WTC11 (cell line): ENCODE results near the gene SAMD4A. TPM values are rescaled to one million over a fixed set of nuclear protein-coding genes. Genes with fewer than 3 reads are reported as not detected.

Experiments
- ATAC-seq: fragments of 200-7000 bp; cut with Tn5 transposase; 2 replicates; pipeline ENCODE4 v1.10.0; 2021; ENCODE audit warnings: mild to moderate bottlenecking, moderate library complexity
- CTCF ChIA-PET: fragments of 300-600 bp; sonication (Branson Sonifier 250); formaldehyde crosslinking; loops from one replicate; lab custom pipeline; 2021; ENCODE audit warnings: antibody characterized with exemption; lab: Charles Lee
- POLR2A ChIA-PET: fragments of 350-600 bp; sonication (Branson Sonifier 250); formaldehyde crosslinking; loops from one replicate; lab custom pipeline; 2021; ENCODE audit warnings: antibody characterized with exemption; lab: Charles Lee
- DNase-seq: peaks from one replicate; pipeline ENCODE4 v3.0.0; 2021; ENCODE audit warnings: low spot score
- H3K27ac Mint-ChIP-seq: 2 replicates; pipeline ENCODE4 v1.8.0; 2021; ENCODE audit warnings: mixed read lengths
- H3K27me3 Mint-ChIP-seq: 2 replicates; pipeline ENCODE4 v1.8.0; 2021; ENCODE audit warnings: low read depth, mild to moderate bottlenecking, moderate library complexity, mixed read lengths
- H3K36me3 Mint-ChIP-seq: 2 replicates; pipeline ENCODE4 v1.8.0; 2021; ENCODE audit warnings: mixed read lengths
- H3K4me1 Mint-ChIP-seq: 2 replicates; pipeline ENCODE4 v1.8.0; 2022; ENCODE audit warnings: mixed read lengths
- H3K4me3 Mint-ChIP-seq: 2 replicates; pipeline ENCODE4 v1.8.0; 2021; ENCODE audit warnings: mild to moderate bottlenecking, moderate library complexity, mixed read lengths
- H3K9me3 Mint-ChIP-seq: 2 replicates; pipeline ENCODE4 v1.8.0; 2021; ENCODE audit warnings: mixed read lengths
- OVOL2 ChIP-seq: fragments of 250-450 bp; sonication (Bioruptor Pico); IDR thresholded peaks from 2 replicates; pipeline ENCODE4 v1.9.0; 2021; ENCODE audit warnings: mild to moderate bottlenecking, borderline replicate concordance
- RORB ChIP-seq: fragments of 250-450 bp; sonication (Bioruptor Pico); IDR thresholded peaks from 2 replicates; pipeline ENCODE4 v1.9.0; 2021; ENCODE audit warnings: mild to moderate bottlenecking
- SMAD3 ChIP-seq: sonication (generic); formaldehyde crosslinking; IDR thresholded peaks from 2 replicates; pipeline ENCODE4 v1.8.0; 2022; ENCODE audit warnings: missing genetic modification reagents, mild to moderate bottlenecking, borderline replicate concordance
- ZNF416 ChIP-seq: fragments of 250-450 bp; sonication (Bioruptor Pico); IDR thresholded peaks from 2 replicates; pipeline ENCODE4 v1.9.0; 2021; ENCODE audit warnings: mild to moderate bottlenecking, inconsistent platforms
- ZNF671 ChIP-seq: fragments of 250-450 bp; sonication (Bioruptor Pico); IDR thresholded peaks from 2 replicates; pipeline ENCODE4 v1.8.0; 2021; ENCODE audit warnings: mild to moderate bottlenecking
- total RNA-seq: library from RNA; stranded (reverse); gene quantifications from 3 replicates; pipeline ENCODE4 v1.2.3, GENCODE V29; 2021
- TF ChIP-seq, protein P1 (sequence below): fragments of 250-450 bp; sonication (Bioruptor Pico); IDR thresholded peaks from 2 replicates; pipeline ENCODE4 v2.1.2; 2022; ENCODE audit warnings: mild to moderate bottlenecking, moderate library complexity
- TF ChIP-seq, protein P2 (sequence below): sonication (generic); formaldehyde crosslinking; IDR thresholded peaks from 2 replicates; pipeline ENCODE4 v1.8.0; 2022; ENCODE audit warnings: mild to moderate bottlenecking, missing genetic modification reagents
- TF ChIP-seq, protein P3 (sequence below): fragments of 250-450 bp; sonication (Bioruptor Pico); conservative IDR thresholded peaks from 2 replicates; pipeline ENCODE4 v1.9.0; 2021; ENCODE audit warnings: mild to moderate bottlenecking
- TF ChIP-seq, protein P4 (sequence below): fragments of 250-450 bp; sonication (Bioruptor Pico); IDR thresholded peaks from 2 replicates; pipeline ENCODE4 v1.9.0; 2021; ENCODE audit warnings: moderate library complexity, mild to moderate bottlenecking, inconsistent platforms, borderline replicate concordance
- TF ChIP-seq, protein P5 (sequence below): sonication (generic); formaldehyde crosslinking; IDR thresholded peaks from 2 replicates; pipeline ENCODE4 v1.8.0; 2023; ENCODE audit warnings: missing genetic modification reagents, mild to moderate bottlenecking, borderline replicate concordance
- TF ChIP-seq, protein P6 (sequence below): sonication (generic); formaldehyde crosslinking; IDR thresholded peaks from 2 replicates; pipeline ENCODE4 v1.8.0; 2022; ENCODE audit warnings: mild to moderate bottlenecking, missing genetic modification reagents
- TF ChIP-seq, protein P7 (sequence below): sonication (generic); formaldehyde crosslinking; IDR thresholded peaks from 2 replicates; pipeline ENCODE4 v1.8.1; 2023; ENCODE audit warnings: mild to moderate bottlenecking, missing genetic modification reagents, borderline replicate concordance

The SAMD4A gene
- total RNA-seq, 1 experiment from 2014 or later: 6.0 TPM

DNA sequence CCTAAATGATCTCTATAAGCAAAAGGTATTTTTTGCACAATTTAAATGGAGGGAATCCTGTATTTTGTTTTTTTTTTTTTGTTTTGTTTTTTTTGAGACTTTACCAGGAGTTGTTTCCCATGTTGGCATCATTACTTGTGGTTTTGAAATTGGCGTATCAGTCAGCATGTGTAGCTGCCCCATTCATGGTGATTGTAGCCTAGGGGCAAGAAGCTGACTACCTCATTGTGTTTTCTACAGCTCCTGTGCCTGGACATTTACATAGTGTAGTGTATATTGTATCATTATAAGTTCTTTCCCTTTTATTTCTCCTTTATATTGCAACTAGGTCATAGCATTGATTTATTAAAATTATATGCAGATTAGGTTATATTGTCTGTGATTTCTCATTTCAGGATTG is 24.5 kb downstream of the SAMD4A start:
- no peaks in the 10 kb centered on the region for H3K36me3 Mint-ChIP-seq
- H3K27ac Mint-ChIP-seq: no peak overlapping the region
- no peak overlapping the region for H3K4me3 Mint-ChIP-seq
- no peak for DNase-seq
- POLR2A ChIA-PET: no interaction called here
- H3K27me3 Mint-ChIP-seq: no peaks in the 10 kb centered on the region
- CTCF ChIA-PET: interaction anchor here (0.6 to 1.0 kb wide), 4 partner anchors 100 to 603 kb away, joined by 3 to 4 read pairs (median 4); no protein-coding TSS in a partner anchor
- no peak for ATAC-seq
- no peak for TF ChIP-seq RORB (CRISPR knock-in tag)
- TF ChIP-seq ZNF416: no peak
- TF ChIP-seq, protein P1, sequence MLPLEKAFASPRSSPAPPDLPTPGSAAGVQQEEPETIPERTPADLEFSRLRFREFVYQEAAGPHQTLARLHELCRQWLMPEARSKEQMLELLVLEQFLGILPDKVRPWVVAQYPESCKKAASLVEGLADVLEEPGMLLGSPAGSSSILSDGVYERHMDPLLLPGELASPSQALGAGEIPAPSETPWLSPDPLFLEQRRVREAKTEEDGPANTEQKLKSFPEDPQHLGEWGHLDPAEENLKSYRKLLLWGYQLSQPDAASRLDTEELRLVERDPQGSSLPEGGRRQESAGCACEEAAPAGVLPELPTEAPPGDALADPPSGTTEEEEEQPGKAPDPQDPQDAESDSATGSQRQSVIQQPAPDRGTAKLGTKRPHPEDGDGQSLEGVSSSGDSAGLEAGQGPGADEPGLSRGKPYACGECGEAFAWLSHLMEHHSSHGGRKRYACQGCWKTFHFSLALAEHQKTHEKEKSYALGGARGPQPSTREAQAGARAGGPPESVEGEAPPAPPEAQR (CRISPR knock-in tag): no peak
- TF ChIP-seq OVOL2: no peak
- TF ChIP-seq ZNF671: no peak
- TF ChIP-seq, protein P2, sequence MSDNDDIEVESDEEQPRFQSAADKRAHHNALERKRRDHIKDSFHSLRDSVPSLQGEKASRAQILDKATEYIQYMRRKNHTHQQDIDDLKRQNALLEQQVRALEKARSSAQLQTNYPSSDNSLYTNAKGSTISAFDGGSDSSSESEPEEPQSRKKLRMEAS (CRISPR knock-in tag): no peak
- no peak for TF ChIP-seq SMAD3
- TF ChIP-seq, protein P3, sequence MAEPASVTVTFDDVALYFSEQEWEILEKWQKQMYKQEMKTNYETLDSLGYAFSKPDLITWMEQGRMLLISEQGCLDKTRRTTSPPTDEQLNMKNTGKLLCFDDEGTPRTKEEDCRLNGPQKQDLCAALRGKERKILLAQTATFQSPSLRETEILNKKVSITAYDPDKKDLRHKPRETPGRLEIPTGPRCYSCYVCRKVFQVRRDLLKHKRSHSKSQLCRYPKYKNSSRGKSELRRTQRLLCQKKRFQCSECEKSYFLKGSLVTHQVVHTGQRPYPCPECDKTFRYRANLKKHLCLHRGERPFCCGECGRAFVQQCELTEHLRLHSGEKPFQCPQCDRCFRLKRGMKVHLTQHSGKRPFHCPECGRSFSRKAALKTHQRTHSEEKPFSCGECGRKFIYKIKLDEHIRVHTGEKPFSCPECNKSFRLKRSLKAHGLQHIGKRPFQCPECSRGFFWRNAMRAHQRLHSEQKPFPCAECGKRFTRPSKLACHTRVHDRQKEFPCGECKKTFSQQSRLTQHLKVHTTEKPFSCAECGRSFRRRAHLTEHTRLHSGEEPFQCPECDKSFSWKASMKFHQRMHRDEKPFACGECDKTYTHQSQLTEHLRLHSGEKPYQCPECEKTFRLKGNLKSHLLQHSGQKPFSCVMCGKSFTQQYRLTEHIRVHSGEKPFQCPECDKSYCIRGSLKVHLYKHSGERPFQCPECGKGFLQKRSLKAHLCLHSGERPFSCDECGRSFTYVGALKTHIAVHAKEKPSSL: no peak
- TF ChIP-seq, protein P4, sequence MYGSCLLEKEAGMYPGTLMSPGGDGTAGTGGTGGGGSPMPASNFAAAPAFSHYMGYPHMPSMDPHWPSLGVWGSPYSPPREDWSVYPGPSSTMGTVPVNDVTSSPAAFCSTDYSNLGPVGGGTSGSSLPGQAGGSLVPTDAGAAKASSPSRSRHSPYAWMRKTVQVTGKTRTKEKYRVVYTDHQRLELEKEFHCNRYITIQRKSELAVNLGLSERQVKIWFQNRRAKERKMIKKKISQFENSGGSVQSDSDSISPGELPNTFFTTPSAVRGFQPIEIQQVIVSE (CRISPR knock-in tag): no peak
- TF ChIP-seq, protein P5, sequence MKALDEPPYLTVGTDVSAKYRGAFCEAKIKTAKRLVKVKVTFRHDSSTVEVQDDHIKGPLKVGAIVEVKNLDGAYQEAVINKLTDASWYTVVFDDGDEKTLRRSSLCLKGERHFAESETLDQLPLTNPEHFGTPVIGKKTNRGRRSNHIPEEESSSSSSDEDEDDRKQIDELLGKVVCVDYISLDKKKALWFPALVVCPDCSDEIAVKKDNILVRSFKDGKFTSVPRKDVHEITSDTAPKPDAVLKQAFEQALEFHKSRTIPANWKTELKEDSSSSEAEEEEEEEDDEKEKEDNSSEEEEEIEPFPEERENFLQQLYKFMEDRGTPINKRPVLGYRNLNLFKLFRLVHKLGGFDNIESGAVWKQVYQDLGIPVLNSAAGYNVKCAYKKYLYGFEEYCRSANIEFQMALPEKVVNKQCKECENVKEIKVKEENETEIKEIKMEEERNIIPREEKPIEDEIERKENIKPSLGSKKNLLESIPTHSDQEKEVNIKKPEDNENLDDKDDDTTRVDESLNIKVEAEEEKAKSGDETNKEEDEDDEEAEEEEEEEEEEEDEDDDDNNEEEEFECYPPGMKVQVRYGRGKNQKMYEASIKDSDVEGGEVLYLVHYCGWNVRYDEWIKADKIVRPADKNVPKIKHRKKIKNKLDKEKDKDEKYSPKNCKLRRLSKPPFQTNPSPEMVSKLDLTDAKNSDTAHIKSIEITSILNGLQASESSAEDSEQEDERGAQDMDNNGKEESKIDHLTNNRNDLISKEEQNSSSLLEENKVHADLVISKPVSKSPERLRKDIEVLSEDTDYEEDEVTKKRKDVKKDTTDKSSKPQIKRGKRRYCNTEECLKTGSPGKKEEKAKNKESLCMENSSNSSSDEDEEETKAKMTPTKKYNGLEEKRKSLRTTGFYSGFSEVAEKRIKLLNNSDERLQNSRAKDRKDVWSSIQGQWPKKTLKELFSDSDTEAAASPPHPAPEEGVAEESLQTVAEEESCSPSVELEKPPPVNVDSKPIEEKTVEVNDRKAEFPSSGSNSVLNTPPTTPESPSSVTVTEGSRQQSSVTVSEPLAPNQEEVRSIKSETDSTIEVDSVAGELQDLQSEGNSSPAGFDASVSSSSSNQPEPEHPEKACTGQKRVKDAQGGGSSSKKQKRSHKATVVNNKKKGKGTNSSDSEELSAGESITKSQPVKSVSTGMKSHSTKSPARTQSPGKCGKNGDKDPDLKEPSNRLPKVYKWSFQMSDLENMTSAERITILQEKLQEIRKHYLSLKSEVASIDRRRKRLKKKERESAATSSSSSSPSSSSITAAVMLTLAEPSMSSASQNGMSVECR: no peak
- TF ChIP-seq, protein P6, sequence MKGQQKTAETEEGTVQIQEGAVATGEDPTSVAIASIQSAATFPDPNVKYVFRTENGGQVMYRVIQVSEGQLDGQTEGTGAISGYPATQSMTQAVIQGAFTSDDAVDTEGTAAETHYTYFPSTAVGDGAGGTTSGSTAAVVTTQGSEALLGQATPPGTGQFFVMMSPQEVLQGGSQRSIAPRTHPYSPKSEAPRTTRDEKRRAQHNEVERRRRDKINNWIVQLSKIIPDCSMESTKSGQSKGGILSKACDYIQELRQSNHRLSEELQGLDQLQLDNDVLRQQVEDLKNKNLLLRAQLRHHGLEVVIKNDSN (CRISPR knock-in tag): no peak
- TF ChIP-seq, protein P7, sequence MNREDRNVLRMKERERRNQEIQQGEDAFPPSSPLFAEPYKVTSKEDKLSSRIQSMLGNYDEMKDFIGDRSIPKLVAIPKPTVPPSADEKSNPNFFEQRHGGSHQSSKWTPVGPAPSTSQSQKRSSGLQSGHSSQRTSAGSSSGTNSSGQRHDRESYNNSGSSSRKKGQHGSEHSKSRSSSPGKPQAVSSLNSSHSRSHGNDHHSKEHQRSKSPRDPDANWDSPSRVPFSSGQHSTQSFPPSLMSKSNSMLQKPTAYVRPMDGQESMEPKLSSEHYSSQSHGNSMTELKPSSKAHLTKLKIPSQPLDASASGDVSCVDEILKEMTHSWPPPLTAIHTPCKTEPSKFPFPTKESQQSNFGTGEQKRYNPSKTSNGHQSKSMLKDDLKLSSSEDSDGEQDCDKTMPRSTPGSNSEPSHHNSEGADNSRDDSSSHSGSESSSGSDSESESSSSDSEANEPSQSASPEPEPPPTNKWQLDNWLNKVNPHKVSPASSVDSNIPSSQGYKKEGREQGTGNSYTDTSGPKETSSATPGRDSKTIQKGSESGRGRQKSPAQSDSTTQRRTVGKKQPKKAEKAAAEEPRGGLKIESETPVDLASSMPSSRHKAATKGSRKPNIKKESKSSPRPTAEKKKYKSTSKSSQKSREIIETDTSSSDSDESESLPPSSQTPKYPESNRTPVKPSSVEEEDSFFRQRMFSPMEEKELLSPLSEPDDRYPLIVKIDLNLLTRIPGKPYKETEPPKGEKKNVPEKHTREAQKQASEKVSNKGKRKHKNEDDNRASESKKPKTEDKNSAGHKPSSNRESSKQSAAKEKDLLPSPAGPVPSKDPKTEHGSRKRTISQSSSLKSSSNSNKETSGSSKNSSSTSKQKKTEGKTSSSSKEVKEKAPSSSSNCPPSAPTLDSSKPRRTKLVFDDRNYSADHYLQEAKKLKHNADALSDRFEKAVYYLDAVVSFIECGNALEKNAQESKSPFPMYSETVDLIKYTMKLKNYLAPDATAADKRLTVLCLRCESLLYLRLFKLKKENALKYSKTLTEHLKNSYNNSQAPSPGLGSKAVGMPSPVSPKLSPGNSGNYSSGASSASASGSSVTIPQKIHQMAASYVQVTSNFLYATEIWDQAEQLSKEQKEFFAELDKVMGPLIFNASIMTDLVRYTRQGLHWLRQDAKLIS (CRISPR knock-in tag): no peak
- H3K9me3 Mint-ChIP-seq: no peaks in the 10 kb centered on the region
- peaks cover 3% of the 10 kb centered on the region; the same call in 1 of the 2 replicates for H3K4me1 Mint-ChIP-seq
